RPMI8226 (cell line): ENCODE data around the gene TMED1.
"Not testable (repeated sequence)": the region's sequence is repeated elsewhere in the genome, so short reads cannot be mapped to it uniquely, and the experiment has no call there.

Experiments used
- DNase-seq: peaks from one replicate; pipeline ENCODE4 v3.0.0-alpha.2; 2015

The TMED1 gene

GRCh38 chr19:10861103-10861651 is 25.2 kb upstream of the TMED1 start:
- peak; percentile 51 for DNase-seq

DNA sequence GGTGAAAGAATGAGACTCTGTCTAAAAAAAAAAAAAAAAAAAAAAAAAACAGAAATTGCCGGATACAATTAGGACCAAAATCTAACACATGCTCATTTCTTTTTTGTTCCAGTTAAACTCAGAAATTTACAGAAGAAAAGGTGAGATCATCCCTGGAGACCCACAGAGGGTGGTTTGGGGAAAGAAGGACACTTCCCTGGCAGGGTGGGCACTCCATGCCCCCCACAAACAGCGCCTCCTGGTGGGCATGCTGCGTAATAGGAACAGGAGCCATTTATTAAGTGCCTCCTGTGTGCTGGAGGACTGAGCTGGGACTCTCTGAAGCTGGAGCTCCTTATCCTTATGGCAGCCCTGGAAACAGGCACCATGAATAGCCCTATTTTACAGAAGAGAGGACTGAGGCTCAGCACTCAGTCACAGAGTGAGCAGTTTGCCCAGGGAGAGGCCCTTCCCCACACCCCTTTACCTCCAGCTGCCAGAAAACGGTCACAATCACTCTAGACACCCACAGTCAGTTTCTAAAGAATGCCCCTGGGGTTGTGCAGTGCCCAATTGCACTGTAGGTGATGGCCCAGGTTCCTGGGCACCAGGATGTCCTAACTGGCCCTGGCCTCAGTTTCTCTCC is 22.3 kb upstream of the TMED1 start:
- DNase-seq = no peak

DNA sequence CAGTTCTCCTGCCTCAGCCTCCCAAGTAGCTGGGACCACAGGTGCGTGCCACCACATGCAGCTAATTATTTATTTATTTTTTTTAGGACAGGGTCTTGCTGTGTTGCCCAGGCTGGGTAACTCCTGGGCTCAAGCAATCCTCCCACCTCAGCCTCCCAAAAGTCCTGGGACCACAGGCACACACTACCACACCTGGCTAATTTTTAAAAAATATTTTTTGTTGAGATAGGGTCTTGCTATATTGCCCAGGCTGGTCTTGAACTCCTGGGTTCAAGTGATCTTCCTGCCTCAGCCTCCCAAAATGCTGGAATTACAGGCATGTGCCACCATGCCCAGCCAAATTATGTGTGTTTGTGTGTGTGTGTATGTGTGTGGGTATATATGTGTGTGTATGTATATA is 20.9 kb upstream of the TMED1 start:
- not testable (repeated sequence) for DNase-seq

GRCh38 chr19:10855879-10856522 is 20.0 kb upstream of the TMED1 start:
- peak; percentile 56 for DNase-seq

DNA sequence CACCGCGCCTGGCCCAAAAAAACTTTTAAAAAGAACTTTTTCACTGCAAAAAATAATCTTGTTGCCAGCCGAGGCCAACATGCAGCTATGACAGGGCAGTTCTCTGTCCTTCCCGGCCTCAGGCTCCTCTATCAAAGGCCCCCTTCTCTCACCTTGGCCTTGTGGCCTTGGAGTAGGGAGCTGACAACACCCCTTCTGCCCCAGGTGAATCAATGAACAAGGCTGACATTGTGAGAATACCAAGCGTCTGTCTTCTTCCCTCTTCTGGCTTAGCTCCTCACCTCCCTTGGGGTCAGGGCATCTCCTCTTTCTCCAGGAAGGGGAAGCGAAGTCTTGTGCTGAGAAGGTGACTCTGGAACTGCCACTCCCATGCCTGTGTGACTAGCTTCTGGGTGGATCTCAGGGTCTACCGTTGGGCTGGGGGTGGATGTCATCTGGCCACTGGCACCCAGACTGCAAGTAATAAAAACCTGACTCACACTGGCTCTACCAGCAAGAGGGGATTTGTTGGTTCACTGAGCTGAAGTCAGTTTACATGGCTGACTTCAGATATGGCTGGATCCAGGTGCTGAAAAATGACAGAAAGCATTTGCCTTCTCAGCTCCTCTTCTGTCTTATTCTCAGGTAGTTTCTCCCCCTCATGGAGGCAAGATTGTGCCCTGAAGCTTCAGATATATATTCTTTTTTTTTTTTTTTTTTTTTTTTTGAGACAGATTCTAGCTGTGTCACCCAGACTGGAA is 18.5 kb upstream of the TMED1 start:
- DNase-seq = no peak

GRCh38 chr19:10852941-10853340 is 16.9 kb upstream of the TMED1 start:
- no peak for DNase-seq

DNA sequence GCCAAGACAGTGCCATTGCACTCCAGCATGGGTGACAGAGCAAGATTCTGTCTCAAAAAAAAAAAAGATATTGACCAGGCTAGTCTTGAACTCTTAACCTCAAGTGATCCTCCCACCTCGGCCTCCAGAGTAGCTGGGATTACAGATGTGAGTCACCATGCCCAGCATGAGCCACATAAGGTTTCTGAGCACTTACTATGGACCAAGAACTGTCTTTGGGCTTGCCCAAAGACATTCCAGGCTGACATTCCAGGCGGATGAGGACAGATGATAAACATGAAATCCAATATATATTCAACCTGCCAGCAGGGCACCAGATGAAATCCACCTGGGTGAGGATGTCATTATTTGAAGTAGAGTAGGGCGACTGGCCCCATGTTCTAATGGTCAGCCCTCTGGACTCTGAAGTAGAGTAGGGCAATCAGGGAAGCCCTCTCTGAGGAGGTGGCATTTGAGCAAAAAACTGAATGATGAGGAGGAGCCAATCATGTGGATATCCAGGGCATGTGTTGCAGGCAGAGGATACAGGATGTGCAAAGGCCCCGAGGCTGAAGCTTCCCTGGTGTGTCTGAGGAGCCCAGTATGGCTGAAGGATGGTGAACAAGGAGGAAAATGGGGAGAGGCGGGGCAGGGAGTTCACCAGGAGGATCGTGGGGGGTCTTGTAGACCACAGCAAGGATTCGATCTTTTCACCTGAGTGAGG is 16.2 kb upstream of the TMED1 start:
- no peak for DNase-seq

DNA sequence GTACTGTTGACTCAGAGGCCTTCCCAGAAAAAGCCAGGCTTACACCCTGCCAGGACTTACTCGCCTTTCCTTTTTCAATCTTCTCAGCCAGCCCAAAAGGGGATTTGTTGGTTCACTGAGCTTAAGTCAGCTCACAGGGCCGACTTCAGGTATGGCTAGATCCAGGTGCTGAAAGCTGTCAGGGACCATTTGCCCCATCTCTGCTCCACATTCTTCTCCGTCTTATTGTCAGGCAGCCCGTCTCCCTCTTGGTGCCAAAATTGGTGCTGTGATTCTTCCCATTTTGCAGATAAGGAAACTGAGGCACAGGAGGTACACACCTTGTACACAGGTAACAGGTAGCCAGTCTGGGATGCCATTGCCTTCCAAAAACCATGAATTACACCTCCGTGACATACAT is 14.6 kb upstream of the TMED1 start:
- DNase-seq = no peak

GRCh38 chr19:10848230-10848856 is 12.3 kb upstream of the TMED1 start, which contains the start of gene C19orf38:
TSS of gene C19orf38 (plus strand) at chr19:10848415. CDS start at chr19:10848509, 94 bp downstream.
- DNase-seq = no peak

DNA sequence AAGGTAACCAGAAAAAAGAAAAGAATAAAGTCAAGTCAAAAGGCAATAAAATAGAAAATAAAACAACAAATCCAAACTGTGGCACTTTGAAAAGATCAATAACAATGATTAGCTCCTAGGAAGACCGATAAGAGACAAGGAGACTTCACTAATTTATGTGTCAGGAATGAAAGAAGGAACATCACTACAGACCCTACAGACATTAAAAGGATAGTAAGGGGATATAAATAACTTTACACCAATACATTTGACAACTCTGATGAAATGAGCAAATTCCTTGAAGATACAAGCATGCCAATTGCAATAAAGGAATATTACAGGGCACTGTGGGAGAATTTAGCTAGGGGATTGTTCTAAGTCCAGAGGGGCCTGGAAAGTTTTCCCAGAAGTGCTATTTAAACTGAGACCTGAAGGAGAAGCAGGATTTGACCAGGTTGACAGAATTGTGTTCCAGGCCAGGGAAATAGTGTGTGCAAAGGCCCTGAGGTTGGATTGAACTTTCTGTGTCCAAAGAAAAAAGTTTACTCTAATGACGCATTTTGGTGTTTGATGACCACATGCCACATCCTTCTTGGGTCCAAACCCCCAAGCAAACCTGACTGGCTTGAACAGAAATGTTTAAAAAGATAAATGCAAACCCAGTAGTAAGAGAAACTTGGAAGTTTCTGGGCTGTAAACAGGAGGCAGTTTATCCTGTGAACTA is 10.6 kb upstream of the TMED1 start:
- no peak for DNase-seq

GRCh38 chr19:10842788-10843187 is 6.8 kb upstream of the TMED1 start:
- no peak for DNase-seq

DNA sequence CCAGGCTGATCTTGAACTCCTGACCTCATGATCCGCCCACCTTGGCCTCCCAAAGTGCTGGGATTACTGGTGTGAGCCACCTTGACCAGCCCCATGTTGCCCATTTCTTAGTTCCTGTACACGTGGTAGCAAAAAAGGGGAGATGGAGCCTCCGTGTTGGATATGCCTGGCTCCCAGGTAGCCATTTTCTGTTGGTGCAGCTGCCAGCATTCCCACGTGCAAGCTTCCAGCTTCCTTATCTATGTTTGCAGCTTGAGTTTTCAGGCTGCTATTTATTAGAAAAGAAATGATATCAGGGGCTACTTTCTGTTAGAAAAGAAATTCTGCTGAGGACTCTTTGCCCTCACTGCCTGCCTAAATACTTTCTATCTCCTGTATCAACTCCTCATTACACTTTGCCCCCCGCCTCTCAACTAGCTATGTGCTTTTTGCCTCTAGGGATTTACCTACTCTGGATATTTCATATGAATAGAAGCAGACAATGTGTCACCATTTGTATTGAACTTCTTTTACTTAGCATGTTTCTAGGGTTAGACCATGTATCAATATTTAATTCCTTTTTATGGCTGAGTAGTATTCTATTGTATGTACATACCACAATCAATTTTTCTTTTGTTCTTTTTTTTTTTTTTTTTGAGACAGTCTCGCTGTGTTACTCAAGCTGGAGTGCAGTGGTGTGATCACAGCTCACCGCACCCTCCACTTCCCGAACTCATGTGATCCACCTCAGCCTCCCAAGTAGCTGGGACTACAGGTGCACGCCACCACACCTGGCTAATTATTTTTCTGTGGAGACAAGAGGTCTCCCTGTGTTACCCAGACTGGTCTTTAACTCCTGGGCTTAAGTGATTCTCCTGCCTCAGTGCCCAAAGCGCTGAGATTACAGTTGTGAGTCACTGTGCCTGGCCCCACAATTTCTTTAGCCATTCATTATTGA is 3.4 kb upstream of the TMED1 start:
- no peak for DNase-seq

- no peak for DNase-seq
Measured at GRCh38 chr19:10838377-10838776, 2.4 kb upstream of the TMED1 start.

DNA sequence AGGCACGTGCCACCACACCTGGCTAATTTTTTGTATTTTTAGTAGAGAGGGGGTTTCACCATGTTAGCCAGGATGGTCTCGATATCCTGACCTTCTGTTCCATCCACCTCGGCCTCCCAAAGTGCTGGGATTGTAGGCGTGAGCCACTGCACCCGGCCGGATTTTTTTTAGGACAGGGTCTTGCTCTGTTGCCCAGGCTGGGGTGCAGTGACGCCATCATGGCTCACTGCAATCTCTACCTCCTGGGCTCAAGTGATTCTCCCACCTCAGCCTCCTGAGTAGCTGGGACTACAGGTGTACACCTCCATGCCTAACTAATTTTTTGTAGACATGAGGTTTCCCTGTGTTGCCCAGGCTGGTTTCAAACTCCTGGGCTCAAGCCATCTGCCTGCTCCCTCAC is 1.6 kb upstream of the TMED1 start:
- DNase-seq = not testable (repeated sequence)

DNA sequence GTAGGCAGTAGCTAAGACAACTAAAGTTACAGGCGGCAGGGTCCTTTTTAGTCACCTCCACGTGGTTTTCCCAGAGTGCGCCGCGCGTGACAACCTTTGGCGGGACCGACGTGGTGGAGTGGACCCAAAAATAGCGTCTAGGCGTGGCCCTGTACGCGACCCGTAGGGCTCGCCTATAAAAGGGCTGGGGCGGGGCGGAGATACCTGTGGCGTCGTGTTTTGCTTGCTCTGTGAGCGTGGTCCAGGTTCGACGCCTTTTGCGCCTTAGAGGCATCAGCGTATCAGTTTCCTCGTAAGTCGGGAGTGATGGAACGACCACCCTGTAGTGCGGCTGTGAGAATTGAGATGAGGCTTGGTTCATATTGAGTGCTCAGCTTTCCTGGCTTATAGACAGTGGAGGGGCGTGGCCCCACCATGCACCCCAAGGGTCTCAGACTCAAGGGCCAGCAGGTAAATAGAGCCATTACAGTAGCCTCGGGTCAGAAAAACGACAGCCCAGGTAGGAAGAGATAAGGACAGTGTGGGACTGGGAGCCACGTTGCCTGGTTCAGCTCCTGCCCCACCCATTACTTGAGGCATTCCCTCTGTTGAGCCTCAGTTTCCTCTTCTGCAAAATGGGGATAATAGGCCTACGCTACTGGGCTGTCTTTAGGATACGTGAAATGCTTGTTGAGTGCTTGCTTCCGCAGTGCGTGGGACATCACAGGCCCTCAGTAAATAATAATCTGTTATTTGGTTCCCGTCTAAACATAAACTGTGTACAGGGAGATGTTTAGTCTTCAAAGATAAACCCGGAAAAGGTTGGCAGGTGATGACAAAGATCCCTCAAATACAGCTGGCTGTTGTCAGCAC is 693 bp upstream of the TMED1 start:
- peak; percentile 94 for DNase-seq

GRCh38 chr19:10835089-10835753 is 791 bp downstream of the TMED1 start:
- DNase-seq = no peak

- no peak for DNase-seq
Measured at GRCh38 chr19:10832939-10833296, 3.1 kb downstream of the TMED1 start.

GRCh38 chr19:10831987-10832938 is 3.7 kb downstream of the TMED1 start:
- no peak for DNase-seq
